Upper lobe of left lung (tissue), 6 donors: ENCODE results near the gene IKBIP. TPM values are rescaled to one million over a fixed set of nuclear protein-coding genes. Genes with fewer than 3 reads are reported as not detected.

Source experiments
- ATAC-seq, 2 donors: fragments of 200-7000 bp; cut with Tn5 transposase; one replicate each; pipeline ENCODE4 v1.9.1; 2022; ENCODE audit warnings: mild to moderate bottlenecking in 2 of 2, moderate library complexity in 2 of 2; ENCODE audit not compliant: low FRiP score in 2 of 2
- DNase-seq, 2 donors: peaks; one replicate each; pipeline ENCODE4 v3.0.0-alpha.2; 2019 to 2020
- H3K27ac ChIP-seq, 4 donors: fragments of 200-600 bp; sonication (generic); one replicate each; pipeline ENCODE4 v1.5.1; 2016 to 2019
- H3K27me3 ChIP-seq, 4 donors: fragments of 200-600 bp; sonication (generic); one replicate each; pipeline ENCODE4 v1.5.1; 2017 to 2019
- H3K36me3 ChIP-seq, 4 donors: fragments of 200-600 bp; sonication (generic); one replicate each; pipeline ENCODE4 v1.5.1; 2016 to 2019
- H3K4me1 ChIP-seq, 4 donors: fragments of 200-600 bp; sonication (generic); one replicate each; pipeline ENCODE4 v1.5.1; 2018 to 2019
- H3K4me3 ChIP-seq, 4 donors: fragments of 200-600 bp; sonication (generic); one replicate each; pipeline ENCODE4 v1.5.1; 2017 to 2019; ENCODE audit warnings: mild to moderate bottlenecking in 2 of 4, moderate library complexity in 1 of 4
- H3K9me3 ChIP-seq, 4 donors: fragments of 200-600 bp; sonication (generic); one replicate each; pipeline ENCODE4 v1.5.1; 2018 to 2019
- EP300 ChIP-seq, 4 donors: sonication (generic); formaldehyde crosslinking; IDR thresholded peaks; one replicate each; pipeline ENCODE4 v1.5.1; 2017; ENCODE audit warnings: antibody characterized with exemption in 4 of 4, control low read depth in 2 of 4
- POLR2A ChIP-seq, 4 donors: fragments of 450-650 bp; IDR thresholded peaks; one replicate each; pipeline ENCODE4 v1.5.1; 2016 to 2017; ENCODE audit warnings: antibody characterized with exemption in 4 of 4, mild to moderate bottlenecking in 2 of 4
- POLR2AphosphoS5 ChIP-seq, 2 donors: sonication (generic); formaldehyde crosslinking; IDR thresholded peaks; one replicate each; pipeline ENCODE4 v1.5.1; 2017; ENCODE audit warnings: antibody characterized with exemption in 2 of 2
- WGBS, 2 donors: methylation state at CpG; one replicate each; pipeline ENCODE4 v1.1.5; 2017 to 2018; 5-methylcytosine and 5-hydroxymethylcytosine counted together
- total RNA-seq, 6 donors: library from RNA; depleted of rRNA in 4 of 6; stranded (reverse); fragments of >200 nt in 4 of 6; gene quantifications; one replicate each; pipeline versions ENCODE4 v1.1.0 to v1.2.1, GENCODE V29; 2016 to 2021
- TF ChIP-seq, protein P1 (sequence below), 6 experiments: fragments of 450-650 bp in 4 of 6; fragments of 200-600 bp in 2 of 6; sonication (generic) in 2 of 6; IDR thresholded peaks; one replicate each; pipeline ENCODE4 v1.5.1; 2016 to 2019; ENCODE audit warnings: antibody characterized with exemption in 6 of 6
- donor health status: DM: no; HTN: no; CAD: no; lungs with moderate emphysema.
- donor health status: DM: no; HTN: yes; CAD: no; lungs with severe emphysema.

IKBIP gene
- total RNA-seq, 6 donors from 2014 or later = 1.0 to 17.8 (median 11.2) TPM

DNA sequence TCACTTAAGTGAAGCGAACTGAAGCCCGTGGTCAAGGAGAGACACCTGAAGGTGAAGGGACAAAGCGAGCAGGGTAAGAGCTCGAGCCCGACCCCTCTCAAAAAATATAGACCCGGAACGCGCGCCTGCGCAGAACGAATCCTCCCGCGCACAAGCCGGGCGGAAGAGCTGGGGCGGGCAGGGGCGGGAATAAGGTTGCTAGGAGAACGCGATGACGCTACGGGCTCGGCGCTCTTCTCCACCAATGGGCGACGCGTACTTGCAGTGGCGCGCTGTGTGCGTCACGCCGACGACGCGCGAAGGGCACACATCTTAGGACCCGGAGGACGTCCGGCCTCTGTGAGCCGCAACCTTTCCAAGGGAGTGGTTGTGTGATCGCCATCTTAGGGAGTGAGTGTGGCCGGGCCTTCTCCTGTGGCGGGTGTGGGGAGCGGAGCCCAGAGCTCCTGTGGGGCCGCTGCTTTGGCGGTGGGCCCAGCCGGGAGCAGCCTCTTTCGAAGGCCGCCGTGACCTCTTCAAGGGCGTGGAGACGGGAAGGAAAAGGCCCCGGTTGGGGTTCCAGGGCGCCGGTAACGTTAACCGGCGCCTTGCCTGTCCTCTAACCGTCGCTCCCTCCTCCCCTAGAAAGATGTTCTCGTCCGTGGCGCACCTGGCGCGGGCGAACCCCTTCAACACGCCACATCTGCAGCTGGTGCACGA lies 51.1 kb downstream of the IKBIP start, which contains the start of gene SLC25A3:
TSS of gene SLC25A3 (plus strand) at position 336 of the 699 bp plus-strand sequence. CDS start at position 629, 293 bp downstream.
- peak; percentile 96 to 97 for DNase-seq
- Histone ChIP-seq H3K4me3 (peak within 1 kb of the TSS; percentile 72 to 91 (median 80)), H3K9me3 (no peaks in the 10 kb centered on the region), H3K27ac (peak within 1 kb of the TSS; percentile 95 to 99 (median 98)), H3K36me3 (peaks cover 14 to 27% (median 16%) of the 10 kb centered on the region in 4 donors), H3K4me1 (peaks cover 15 to 32% (median 19%) of the 10 kb centered on the region in 4 donors), H3K27me3 (no peaks in the 10 kb centered on the region)
- peak in 1 of 4 donors; percentile 86 for TF ChIP-seq EP300 (IDR thresholded peaks at IDR 0.05)
- TF ChIP-seq, protein P1, sequence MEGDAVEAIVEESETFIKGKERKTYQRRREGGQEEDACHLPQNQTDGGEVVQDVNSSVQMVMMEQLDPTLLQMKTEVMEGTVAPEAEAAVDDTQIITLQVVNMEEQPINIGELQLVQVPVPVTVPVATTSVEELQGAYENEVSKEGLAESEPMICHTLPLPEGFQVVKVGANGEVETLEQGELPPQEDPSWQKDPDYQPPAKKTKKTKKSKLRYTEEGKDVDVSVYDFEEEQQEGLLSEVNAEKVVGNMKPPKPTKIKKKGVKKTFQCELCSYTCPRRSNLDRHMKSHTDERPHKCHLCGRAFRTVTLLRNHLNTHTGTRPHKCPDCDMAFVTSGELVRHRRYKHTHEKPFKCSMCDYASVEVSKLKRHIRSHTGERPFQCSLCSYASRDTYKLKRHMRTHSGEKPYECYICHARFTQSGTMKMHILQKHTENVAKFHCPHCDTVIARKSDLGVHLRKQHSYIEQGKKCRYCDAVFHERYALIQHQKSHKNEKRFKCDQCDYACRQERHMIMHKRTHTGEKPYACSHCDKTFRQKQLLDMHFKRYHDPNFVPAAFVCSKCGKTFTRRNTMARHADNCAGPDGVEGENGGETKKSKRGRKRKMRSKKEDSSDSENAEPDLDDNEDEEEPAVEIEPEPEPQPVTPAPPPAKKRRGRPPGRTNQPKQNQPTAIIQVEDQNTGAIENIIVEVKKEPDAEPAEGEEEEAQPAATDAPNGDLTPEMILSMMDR (IDR thresholded peaks at IDR 0.05) = no peak
- peak in 3 of 4 donors; percentile 91 to 98 (median 97) for TF ChIP-seq POLR2A (IDR thresholded peaks at IDR 0.05)
- TF ChIP-seq POLR2AphosphoS5 (IDR thresholded peaks at IDR 0.05) = peak; percentile 99 to 100
- WGBS, 2 donors = 0 to 1% methylated on average over 18 to 44 of the region's 67 CpGs
- ATAC-seq = peak; percentile 99 to 100

DNA sequence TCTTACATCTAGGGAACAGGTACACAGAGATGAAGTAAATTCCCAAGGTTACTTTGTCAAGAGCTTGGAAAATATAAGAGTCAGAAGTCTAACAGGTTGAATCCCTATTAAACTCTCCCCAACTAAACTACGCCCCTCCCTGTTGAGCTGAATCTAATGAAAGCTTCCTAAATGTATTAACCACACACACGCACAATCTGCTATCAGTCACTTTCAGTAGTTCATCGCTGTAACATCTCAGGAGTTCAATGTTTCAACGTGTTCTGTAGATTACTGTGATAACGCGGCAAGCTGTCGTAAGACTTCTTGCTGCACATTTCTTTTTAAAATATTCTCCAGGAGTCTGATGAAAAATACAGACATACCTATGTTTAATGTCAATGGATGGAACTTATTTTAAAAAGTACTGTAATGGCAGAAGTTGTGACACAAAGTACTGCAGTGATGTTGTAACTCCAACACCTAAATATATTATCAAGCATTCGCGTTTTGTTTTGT lies 51.7 kb downstream of the IKBIP start:
- H3K4me3 ChIP-seq = peak overlapping the region in 3 of 4 donors; percentile 72 to 80 (median 79)
- no peak for ATAC-seq
- DNase-seq = no peak

DNA sequence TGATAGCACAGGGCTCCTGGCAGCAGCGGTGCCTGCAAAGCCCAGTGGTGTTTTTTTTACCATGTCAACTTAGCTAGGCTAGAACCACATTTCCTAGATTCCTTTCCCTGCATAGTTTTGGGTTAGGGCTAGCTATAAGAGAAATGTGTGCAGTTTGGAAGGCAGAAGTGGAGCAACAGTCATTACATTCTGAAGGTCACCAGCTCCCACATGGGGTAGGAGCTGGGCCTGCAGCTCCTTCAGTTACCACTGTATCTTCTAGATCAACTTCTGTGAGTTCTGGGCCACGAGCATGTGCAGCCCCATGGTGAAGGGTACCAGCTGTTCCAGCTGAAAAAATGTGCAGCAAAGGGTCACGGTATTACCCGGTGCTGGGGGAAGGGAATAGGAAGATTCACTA lies 53.4 kb downstream of the IKBIP start:
- WGBS, 2 donors = 76 to 78% methylated on average over 4 of the region's 4 CpGs
- DNase-seq (no peak), ATAC-seq (no peak)
- no peaks in the 10 kb centered on the region for H3K27me3 ChIP-seq
- no peak overlapping the region for H3K27ac ChIP-seq
- H3K4me3 ChIP-seq = no peak overlapping the region
- H3K4me1 ChIP-seq = peaks cover 9 to 24% (median 16%) of the 10 kb centered on the region in 4 donors
- H3K9me3 ChIP-seq = no peaks in the 10 kb centered on the region
- peaks cover 0 to 4% (median 0%) of the 10 kb centered on the region in 4 donors for H3K36me3 ChIP-seq
- TF ChIP-seq POLR2AphosphoS5 (IDR thresholded peaks at IDR 0.05) (no peak), EP300 (IDR thresholded peaks at IDR 0.05) (no peak), POLR2A (IDR thresholded peaks at IDR 0.05) (no peak)
- TF ChIP-seq, protein P1 (IDR thresholded peaks at IDR 0.05) = no peak

More for the DNA sequence above, 51.7 kb downstream of the IKBIP start:
- H3K27ac ChIP-seq = peak overlapping the region; percentile 95 to 99 (median 98)
- H3K9me3 ChIP-seq = no peaks in the 10 kb centered on the region
- peaks cover 8 to 21% (median 10%) of the 10 kb centered on the region in 4 donors for H3K36me3 ChIP-seq
- TF ChIP-seq, protein P1 (IDR thresholded peaks at IDR 0.05) = no peak
- TF ChIP-seq POLR2AphosphoS5 (IDR thresholded peaks at IDR 0.05) (no peak), EP300 (IDR thresholded peaks at IDR 0.05) (no peak), POLR2A (IDR thresholded peaks at IDR 0.05) (no peak)
- peaks cover 15 to 32% (median 19%) of the 10 kb centered on the region in 4 donors for H3K4me1 ChIP-seq
- 43 to 45% methylated on average over 9 of the region's 9 CpGs for WGBS, 2 donors
- no peaks in the 10 kb centered on the region for H3K27me3 ChIP-seq

DNA sequence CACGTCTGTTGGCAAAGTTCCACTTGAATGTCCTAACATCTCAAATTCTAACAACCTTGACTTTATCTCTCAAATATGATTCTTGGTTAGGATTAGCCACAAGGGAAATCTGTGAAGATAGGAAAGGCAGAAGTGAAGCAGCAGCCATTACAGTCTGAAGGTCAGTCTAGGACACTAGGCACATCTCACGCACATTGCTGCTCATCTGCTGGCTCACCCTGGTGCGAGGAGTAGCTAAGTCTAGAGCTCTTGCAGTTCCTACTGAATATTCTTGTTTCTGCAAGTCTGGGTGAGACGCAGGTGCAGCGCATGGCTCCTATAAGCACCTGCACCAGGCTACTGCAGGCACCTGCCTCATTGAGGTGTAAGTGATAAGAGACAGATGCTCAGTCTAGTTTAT lies 57.5 kb downstream of the IKBIP start:
- Histone ChIP-seq H3K27me3 (no peaks in the 10 kb centered on the region), H3K9me3 (no peaks in the 10 kb centered on the region), H3K4me1 (no peaks in the 10 kb centered on the region), H3K36me3 (no peaks in the 10 kb centered on the region), H3K4me3 (no peak overlapping the region), H3K27ac (no peak overlapping the region)
- ATAC-seq (no peak), DNase-seq (no peak)
- WGBS, 2 donors = 79 to 84% methylated on average over 3 to 5 of the region's 5 CpGs
- TF ChIP-seq POLR2AphosphoS5 (IDR thresholded peaks at IDR 0.05) = no peak
- no peak for TF ChIP-seq POLR2A (IDR thresholded peaks at IDR 0.05)
- TF ChIP-seq, protein P1 (IDR thresholded peaks at IDR 0.05) = no peak
- TF ChIP-seq EP300 (IDR thresholded peaks at IDR 0.05) = no peak
